ENCODE measurements around the gene CEP192.

GRCh38 chr18:12989397-12990122, 1.6 kb upstream of the CEP192 start:
- TF ChIP-seq CTCF (IDR thresholded peaks at IDR 0.05; ENCODE audit: low read depth, low read length): no peak
- no peak for TF ChIP-seq EZH2phosphoT487 (IDR thresholded peaks at IDR 0.05; ENCODE audit: low read depth)
